Neural cell (in vitro differentiated cells): ENCODE data around the gene PPFIBP1. TPM values are rescaled to one million over a fixed set of nuclear protein-coding genes. Genes with fewer than 3 reads are reported as not detected.

Experiments used
- H2AFZ ChIP-seq: fragments of 200-600, 300-800 bp; sonication (generic), shearing (Covaris generic); 2 replicates; pipeline ENCODE4 v1.6.0; 2014; ENCODE audit warnings: low read depth, mild to moderate bottlenecking, antibody characterized with exemption, low read length, moderate library complexity
- H3F3A ChIP-seq: fragments of 200-600 bp; shearing (Covaris generic); 2 replicates; pipeline ENCODE4 v1.6.1; 2016; ENCODE audit warnings: mild to moderate bottlenecking, moderate library complexity, mixed read lengths, antibody characterized with exemption, low read length; ENCODE audit not compliant: insufficient read depth, poor library complexity, severe bottlenecking
- H3K27ac ChIP-seq: fragments of 200-600, 300-800 bp; sonication (generic), shearing (Covaris generic); 2 replicates; pipeline ENCODE4 v1.5.1; 2014; ENCODE audit warnings: mild to moderate bottlenecking, low read length, moderate library complexity
- H3K27me3 ChIP-seq: fragments of 300-800, 200-600 bp; sonication (generic), shearing (Covaris generic); 2 replicates; pipeline ENCODE4 v1.6.0; 2014; ENCODE audit warnings: mild to moderate bottlenecking, low read depth, low read length, moderate library complexity; ENCODE audit not compliant: insufficient read depth
- H3K36me3 ChIP-seq: fragments of 300-800, 200-600 bp; sonication (generic), shearing (Covaris generic); 2 replicates; pipeline ENCODE4 v1.5.1; 2014; ENCODE audit warnings: mild to moderate bottlenecking, antibody characterized with exemption, low read length, moderate library complexity; ENCODE audit not compliant: insufficient read depth
- H3K4me2 ChIP-seq: fragments of 300-800, 200-600 bp; sonication (generic), shearing (Covaris generic); 2 replicates; pipeline ENCODE4 v1.6.0; 2014; ENCODE audit warnings: mild to moderate bottlenecking, low read length
- H3K4me3 ChIP-seq: fragments of 300-800, 200-600 bp; sonication (generic), shearing (Covaris generic); 2 replicates; pipeline ENCODE4 v1.5.1; 2014; ENCODE audit warnings: mild to moderate bottlenecking, low read length, moderate library complexity
- H3K79me2 ChIP-seq: fragments of 200-600 bp; shearing (Covaris generic); replicated peaks from 2 replicates; pipeline ENCODE4 v1.6.0; 2014; ENCODE audit warnings: mild to moderate bottlenecking, low read length, moderate library complexity; ENCODE audit not compliant: insufficient read depth
- H3K9ac ChIP-seq: fragments of 300-800, 200-600 bp; sonication (generic), shearing (Covaris generic); 2 replicates; pipeline ENCODE4 v1.6.1; 2016; ENCODE audit warnings: mild to moderate bottlenecking, low read length, mixed read lengths
- H3K9me2 ChIP-seq: fragments of 200-600 bp; shearing (Covaris generic); 2 replicates; pipeline ENCODE4 v1.6.1; 2016; ENCODE audit warnings: mild to moderate bottlenecking, low read length, mixed read lengths; ENCODE audit not compliant: insufficient read depth
- H3K9me3 ChIP-seq: fragments of 200-600, 300-800 bp; sonication (generic), shearing (Covaris generic); 2 replicates; pipeline ENCODE4 v1.6.1; 2016; ENCODE audit warnings: mild to moderate bottlenecking, mixed run types, low read length, moderate library complexity, mixed read lengths
- H4K20me1 ChIP-seq: fragments of 200-600 bp; shearing (Covaris generic); 2 replicates; pipeline ENCODE4 v1.6.1; 2016; ENCODE audit warnings: mild to moderate bottlenecking, mixed run types; ENCODE audit not compliant: insufficient read depth
- EP300 ChIP-seq: fragments of 450-650 bp; conservative IDR thresholded peaks from 2 replicates; pipeline ENCODE4 v1.6.1; 2014; ENCODE audit warnings: antibody characterized with exemption, mild to moderate bottlenecking, moderate library complexity; ENCODE audit not compliant: poor library complexity, severe bottlenecking
- EZH2 ChIP-seq: fragments of 200-600, 300-800 bp; shearing (Covaris generic), sonication (generic); IDR thresholded peaks from 2 replicates; pipeline ENCODE4 v1.6.1; 2014; ENCODE audit warnings: antibody characterized with exemption, low read length, borderline replicate concordance, mild to moderate bottlenecking; ENCODE audit not compliant: insufficient read depth, poor library complexity, severe bottlenecking
- MXI1 ChIP-seq: fragments of 450-650 bp; conservative IDR thresholded peaks from 2 replicates; pipeline ENCODE4 v1.6.1; 2014; ENCODE audit warnings: antibody characterized with exemption, mild to moderate bottlenecking; ENCODE audit not compliant: poor library complexity, severe bottlenecking
- POLR2AphosphoS5 ChIP-seq: IDR thresholded peaks from 2 replicates; pipeline ENCODE4 v1.6.1; 2012
- RAD21 ChIP-seq: fragments of 450-650 bp; conservative IDR thresholded peaks from 2 replicates; pipeline ENCODE4 v1.6.1; 2014; ENCODE audit warnings: antibody characterized with exemption, mild to moderate bottlenecking, moderate library complexity
- SMC3 ChIP-seq: fragments of 450-650 bp; conservative IDR thresholded peaks from 2 replicates; pipeline ENCODE4 v1.6.1; 2014; ENCODE audit warnings: antibody characterized with exemption, mild to moderate bottlenecking, moderate library complexity; ENCODE audit not compliant: poor library complexity
- TAF1 ChIP-seq: IDR thresholded peaks from 2 replicates; pipeline ENCODE4 v1.6.1; 2012; ENCODE audit warnings: low read depth
- polyA plus RNA-seq: library from polyadenylated mRNA; depleted of rRNA; stranded (reverse); fragments of >200 nt; gene quantifications from 2 replicates; pipeline ENCODE4 v1.2.3, GENCODE V29; 2014
- TF ChIP-seq, protein P1 (sequence below): fragments of 450-650 bp; IDR thresholded peaks from 2 replicates; pipeline ENCODE4 v1.5.1; 2014; ENCODE audit warnings: antibody characterized with exemption, mild to moderate bottlenecking, moderate library complexity; ENCODE audit not compliant: poor library complexity, severe bottlenecking
- TF ChIP-seq, protein P2 (sequence below): IDR thresholded peaks from 2 replicates; pipeline ENCODE4 v1.6.1; 2012; ENCODE audit warnings: borderline replicate concordance

The PPFIBP1 gene
- polyA plus RNA-seq, 1 donor from 2014 or later: 30.2 TPM

DNA sequence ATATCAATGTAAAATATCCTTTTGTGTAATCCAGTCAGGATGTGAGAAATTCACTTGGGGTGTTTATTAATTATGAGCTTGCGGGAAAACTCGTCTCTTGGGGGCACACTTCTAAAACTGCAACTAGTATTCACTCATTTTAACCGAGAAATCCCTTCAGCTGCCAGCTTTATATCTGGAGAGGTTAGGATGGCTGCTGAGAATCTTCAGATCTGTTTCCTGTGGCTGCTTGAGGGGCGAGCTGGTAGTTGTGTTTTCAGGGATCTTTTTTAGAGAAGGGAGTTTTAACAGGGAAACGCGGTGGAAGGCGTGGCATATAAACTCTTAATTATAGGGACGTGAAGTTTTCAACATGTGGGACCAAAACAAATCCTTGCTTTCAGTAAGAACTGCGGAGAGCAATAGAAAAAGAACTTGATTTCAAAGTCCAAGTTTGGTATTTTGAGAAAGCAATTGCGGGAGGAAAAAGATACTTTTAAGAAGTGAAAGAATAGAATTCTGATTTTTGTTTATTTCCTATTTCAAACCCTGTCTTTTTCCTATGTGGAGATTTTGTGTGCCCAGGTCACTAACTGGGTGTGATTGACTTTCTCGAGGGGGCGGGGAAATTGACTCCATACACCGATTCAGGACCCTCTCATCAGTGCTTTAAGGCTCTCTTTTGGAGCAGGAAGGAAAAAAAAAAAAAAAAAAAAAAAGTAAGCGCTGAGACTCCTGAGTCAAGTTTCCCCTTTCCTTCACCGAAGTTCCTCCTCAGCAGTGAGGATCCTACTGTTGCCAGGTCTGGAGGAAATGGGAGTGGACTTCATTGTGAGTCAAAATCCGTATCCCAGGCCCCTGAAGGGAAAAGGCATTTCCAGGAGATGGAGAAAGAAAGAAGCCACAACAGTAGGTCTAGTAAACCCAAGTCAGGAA, 1.1 kb downstream of the PPFIBP1 start:
- Histone ChIP-seq H3K27ac (peak overlapping the region; percentile 91), H4K20me1 (no peaks in the 10 kb centered on the region), H3K79me2 (peaks cover 20% of the 10 kb centered on the region), H3K9me3 (no peaks in the 10 kb centered on the region), H3K4me2 (peak overlapping the region; percentile 63), H2AFZ (peak overlapping the region; percentile 86), H3K4me3 (peak overlapping the region; percentile 86), H3K9ac (peak overlapping the region; percentile 80), H3K9me2 (no peaks in the 10 kb centered on the region), H3K27me3 (no peaks in the 10 kb centered on the region), H3F3A (no peaks in the 10 kb centered on the region), H3K36me3 (no peaks in the 10 kb centered on the region)
- TF ChIP-seq MXI1: peak; percentile 4
- TF ChIP-seq EZH2: no peak
- TF ChIP-seq POLR2AphosphoS5: no peak

DNA sequence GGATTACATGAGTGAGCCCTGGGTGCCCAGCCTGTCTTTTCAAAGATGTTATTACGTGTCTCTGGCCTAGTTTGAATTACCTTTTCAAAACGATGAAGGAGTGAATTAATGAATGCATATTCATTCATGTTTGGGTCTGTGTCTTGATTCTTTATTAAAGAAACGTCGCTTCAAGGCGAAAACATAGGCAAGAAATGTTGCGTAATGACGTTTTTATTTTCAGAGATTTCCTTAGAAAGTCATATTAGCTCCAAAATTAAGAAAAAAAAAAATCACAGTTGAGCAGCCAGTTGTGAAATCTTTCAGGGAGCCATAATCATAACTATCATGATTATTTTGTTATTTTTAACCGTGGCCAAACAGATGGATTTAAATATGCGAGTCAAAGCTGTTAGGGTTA, 3.5 kb downstream of the PPFIBP1 start:
- Histone ChIP-seq H3K36me3 (no peaks in the 10 kb centered on the region), H3K9ac (no peak overlapping the region), H2AFZ (no peak overlapping the region), H4K20me1 (no peaks in the 10 kb centered on the region), H3K9me3 (no peaks in the 10 kb centered on the region), H3F3A (no peaks in the 10 kb centered on the region), H3K4me2 (no peak overlapping the region), H3K27me3 (no peaks in the 10 kb centered on the region), H3K4me3 (no peak overlapping the region), H3K27ac (no peak overlapping the region), H3K9me2 (no peaks in the 10 kb centered on the region), H3K79me2 (peaks cover 25% of the 10 kb centered on the region)
- no peak for TF ChIP-seq SMC3
- no peak for TF ChIP-seq EP300
- no peak for TF ChIP-seq TAF1
- TF ChIP-seq, protein P1, sequence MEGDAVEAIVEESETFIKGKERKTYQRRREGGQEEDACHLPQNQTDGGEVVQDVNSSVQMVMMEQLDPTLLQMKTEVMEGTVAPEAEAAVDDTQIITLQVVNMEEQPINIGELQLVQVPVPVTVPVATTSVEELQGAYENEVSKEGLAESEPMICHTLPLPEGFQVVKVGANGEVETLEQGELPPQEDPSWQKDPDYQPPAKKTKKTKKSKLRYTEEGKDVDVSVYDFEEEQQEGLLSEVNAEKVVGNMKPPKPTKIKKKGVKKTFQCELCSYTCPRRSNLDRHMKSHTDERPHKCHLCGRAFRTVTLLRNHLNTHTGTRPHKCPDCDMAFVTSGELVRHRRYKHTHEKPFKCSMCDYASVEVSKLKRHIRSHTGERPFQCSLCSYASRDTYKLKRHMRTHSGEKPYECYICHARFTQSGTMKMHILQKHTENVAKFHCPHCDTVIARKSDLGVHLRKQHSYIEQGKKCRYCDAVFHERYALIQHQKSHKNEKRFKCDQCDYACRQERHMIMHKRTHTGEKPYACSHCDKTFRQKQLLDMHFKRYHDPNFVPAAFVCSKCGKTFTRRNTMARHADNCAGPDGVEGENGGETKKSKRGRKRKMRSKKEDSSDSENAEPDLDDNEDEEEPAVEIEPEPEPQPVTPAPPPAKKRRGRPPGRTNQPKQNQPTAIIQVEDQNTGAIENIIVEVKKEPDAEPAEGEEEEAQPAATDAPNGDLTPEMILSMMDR: no peak
- no peak for TF ChIP-seq POLR2AphosphoS5
- no peak for TF ChIP-seq EZH2
- TF ChIP-seq, protein P2, sequence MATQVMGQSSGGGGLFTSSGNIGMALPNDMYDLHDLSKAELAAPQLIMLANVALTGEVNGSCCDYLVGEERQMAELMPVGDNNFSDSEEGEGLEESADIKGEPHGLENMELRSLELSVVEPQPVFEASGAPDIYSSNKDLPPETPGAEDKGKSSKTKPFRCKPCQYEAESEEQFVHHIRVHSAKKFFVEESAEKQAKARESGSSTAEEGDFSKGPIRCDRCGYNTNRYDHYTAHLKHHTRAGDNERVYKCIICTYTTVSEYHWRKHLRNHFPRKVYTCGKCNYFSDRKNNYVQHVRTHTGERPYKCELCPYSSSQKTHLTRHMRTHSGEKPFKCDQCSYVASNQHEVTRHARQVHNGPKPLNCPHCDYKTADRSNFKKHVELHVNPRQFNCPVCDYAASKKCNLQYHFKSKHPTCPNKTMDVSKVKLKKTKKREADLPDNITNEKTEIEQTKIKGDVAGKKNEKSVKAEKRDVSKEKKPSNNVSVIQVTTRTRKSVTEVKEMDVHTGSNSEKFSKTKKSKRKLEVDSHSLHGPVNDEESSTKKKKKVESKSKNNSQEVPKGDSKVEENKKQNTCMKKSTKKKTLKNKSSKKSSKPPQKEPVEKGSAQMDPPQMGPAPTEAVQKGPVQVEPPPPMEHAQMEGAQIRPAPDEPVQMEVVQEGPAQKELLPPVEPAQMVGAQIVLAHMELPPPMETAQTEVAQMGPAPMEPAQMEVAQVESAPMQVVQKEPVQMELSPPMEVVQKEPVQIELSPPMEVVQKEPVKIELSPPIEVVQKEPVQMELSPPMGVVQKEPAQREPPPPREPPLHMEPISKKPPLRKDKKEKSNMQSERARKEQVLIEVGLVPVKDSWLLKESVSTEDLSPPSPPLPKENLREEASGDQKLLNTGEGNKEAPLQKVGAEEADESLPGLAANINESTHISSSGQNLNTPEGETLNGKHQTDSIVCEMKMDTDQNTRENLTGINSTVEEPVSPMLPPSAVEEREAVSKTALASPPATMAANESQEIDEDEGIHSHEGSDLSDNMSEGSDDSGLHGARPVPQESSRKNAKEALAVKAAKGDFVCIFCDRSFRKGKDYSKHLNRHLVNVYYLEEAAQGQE: no peak
- no peak for TF ChIP-seq MXI1
- no peak for TF ChIP-seq RAD21
